GM18517 (cell line): ENCODE results near the gene RNASEL.
"Not testable (repeated sequence)": the region's sequence is repeated elsewhere in the genome, so short reads cannot be mapped to it uniquely, and the experiment has no call there.

Experiments used
- ATAC-seq: cut with Tn5 transposase; IDR thresholded peaks from one replicate; pipeline ENCODE4 v1.9.1; 2021; ENCODE audit warnings: mild to moderate bottlenecking, moderate library complexity; ENCODE audit not compliant: unreplicated experiment

Gene RNASEL

DNA sequence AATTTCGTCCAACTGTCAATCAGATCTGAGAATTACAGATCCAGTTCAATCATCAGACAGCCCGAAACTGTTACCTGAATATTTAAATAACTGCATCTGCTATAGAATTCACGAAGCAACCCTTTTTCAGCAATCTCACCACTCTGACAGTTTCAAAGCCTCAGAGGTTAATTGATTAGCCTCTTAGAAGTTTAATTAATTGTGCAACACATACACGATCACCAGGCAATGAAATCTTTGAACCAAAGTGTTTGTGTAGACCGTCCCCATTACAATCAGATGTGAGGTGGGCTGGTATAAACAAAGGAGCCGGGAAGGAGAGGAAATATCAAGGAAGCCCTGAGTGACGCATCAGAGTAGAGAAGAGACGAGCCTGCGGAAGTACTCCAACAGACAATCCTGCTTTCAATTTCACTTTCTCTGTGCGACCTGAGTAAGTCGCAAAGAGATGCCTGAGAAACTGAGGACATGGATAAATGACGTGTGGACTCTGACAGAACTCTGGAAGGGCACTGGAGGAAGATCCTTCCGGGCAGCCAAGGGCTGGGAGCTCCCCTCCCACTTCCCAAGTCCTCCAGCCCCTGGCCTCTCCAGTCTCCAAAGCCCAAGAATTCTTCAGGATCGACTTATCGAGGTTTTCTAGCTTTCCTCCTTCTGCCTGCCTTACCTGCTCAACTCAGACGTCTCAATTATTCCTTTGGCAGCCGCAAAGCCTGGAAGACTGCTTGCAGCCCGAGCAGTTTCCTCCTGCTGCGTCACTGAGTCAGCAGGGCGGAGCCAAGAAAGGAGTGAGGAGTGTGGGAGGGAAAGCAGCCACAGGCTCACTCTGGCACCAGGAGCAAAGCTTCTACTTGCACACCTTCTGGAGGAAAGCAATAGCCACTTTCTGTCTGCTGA lies at the start of gene RNASEL:
Gene RNASEL, minus strand, starts transcription at position 757 of the 897 bp plus-strand sequence. CDS start 2,450 bp downstream, outside the sequence.
- ATAC-seq: peak; percentile 76

GRCh38 chr1:182637769-182638168 lies 48.7 kb upstream of the RNASEL start:
- no peak for ATAC-seq

GRCh38 chr1:182635871-182636270 lies 46.8 kb upstream of the RNASEL start:
- no peak for ATAC-seq

GRCh38 chr1:182634306-182635072 lies 45.4 kb upstream of the RNASEL start:
- no peak for ATAC-seq

DNA sequence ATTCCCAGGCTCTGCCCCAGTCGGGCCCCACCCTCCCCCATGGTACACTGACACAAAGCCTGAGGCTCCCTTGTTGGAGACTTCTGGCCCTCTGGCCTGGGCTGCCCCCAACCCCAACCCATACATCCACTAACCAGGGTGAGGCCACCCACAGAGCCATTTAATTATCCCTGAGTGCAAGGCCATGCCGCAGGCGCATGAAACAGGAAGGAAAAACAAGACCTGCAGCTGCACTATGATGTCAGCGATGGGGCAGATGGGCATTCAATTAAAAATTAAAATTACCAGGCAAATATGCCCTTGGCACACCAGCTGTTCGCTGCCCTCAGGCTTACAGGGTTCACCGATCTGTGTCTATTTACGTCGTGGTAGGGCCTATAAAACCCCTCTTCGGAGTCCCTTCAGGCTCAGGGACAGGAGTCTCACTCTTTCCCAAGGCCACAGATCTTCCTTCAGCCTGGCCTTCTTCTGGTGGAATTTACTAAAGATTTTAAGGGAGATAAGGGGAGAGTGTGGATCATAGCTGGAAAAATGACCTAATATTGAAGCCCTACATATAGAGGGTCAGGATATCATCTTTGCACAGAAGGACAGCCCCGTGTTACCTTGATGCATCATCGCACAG lies 44.7 kb upstream of the RNASEL start:
- ATAC-seq: no peak

GRCh38 chr1:182633031-182633430 lies 44.0 kb upstream of the RNASEL start:
- ATAC-seq: no peak

GRCh38 chr1:182632441-182632857 lies 43.4 kb upstream of the RNASEL start:
- ATAC-seq: not testable (repeated sequence)

- no peak for ATAC-seq
These were observed 42.9 kb upstream of the RNASEL start for GRCh38 chr1:182631954-182632353.

DNA sequence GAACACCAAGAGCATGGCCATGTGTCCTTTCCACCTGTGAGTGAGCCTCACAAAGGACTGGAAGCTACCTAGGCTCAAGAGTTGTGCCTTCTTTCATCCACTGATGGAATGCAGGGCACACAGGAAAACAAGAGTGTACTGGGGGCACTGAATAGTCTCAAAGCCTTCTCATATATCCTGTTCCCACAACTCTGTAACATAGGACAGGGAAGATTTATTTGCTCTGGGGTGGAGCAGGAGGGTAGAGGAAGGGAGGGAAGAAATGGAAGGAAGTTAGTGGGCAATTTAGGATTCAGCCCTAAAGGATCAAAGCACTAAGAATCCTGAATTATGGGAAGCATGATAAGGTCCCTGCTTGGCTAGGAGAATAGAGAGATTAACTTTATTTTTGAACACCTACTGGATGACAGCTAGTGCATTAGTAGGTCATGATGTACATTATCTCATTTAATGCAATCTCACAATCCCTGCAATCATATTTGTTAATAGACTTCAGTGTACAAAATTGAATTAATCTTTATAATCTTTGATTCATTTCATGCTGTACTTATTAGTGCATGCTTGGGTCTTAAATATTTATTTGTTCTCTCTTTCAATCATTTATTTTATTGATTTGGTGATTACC lies 42.1 kb upstream of the RNASEL start:
- ATAC-seq: no peak

GRCh38 chr1:182630586-182630985 lies 41.5 kb upstream of the RNASEL start:
- no peak for ATAC-seq

DNA sequence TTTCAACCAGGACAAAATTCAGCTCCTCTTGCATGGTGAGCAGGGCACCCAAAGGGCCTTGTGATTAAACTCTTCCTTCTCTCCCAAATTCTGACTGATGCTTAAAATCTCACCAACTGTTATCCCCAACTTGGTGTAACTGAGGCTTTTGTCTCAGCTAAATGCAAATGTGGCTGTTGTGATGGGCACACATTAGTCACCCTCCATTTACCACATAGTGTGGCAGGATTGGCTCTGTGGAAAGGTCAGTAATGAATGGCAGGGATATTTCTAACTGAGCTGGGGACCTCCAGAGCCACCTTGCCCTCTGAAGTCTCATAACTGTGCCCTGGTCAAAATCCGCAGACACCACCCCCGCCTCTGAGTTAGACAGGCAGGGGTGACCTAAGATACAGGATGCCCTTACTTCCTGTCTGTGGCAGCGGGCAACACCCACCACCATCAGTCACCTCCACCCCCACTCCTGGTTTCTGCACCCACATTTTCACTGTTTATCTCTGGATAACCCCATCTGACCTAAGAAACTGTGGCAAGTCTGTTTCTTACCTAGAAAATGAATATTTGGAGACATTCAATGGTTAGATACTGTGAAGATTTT lies 40.5 kb upstream of the RNASEL start:
- ATAC-seq: peak; percentile 68

GRCh38 chr1:182629080-182629479 lies 40.0 kb upstream of the RNASEL start:
- no peak for ATAC-seq

DNA sequence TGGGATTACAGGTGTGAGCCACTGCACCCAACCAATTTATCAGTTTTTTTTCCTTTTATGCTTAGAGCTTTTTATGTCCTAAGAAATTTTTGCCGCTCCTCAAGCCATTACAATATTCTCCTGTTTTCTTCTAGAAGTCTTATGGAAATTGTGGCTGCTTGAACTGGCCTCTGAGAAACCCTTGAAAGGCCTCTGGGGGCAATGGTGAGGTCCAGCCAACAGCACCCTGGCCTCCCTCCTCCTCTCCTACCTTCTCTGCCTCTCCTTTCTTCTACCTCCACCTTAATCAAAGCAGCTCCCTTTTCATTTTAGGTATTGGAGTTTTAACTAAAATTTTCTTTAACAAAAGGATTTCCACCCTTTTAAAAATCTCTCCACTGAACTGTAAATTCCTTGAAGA lies 39.6 kb upstream of the RNASEL start:
- ATAC-seq: no peak

DNA sequence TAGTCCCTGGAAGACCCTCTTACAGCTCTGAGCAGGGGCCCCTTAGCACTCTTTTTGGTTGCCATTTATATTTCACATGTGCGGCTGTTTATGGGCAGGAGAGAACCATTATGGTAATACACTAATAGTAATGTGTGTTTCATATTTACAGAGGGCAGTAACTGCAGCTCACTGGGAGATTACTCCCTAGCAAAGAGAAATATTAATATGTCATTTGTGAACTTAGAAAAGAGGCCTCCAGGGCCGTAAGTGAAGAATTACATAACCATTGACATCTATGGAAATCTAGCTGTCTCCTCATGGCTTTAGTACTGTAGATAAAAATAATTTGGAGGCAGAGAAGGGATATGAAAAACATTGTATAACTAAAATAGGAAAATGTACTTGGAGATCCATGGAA lies 38.6 kb upstream of the RNASEL start:
- ATAC-seq: no peak

DNA sequence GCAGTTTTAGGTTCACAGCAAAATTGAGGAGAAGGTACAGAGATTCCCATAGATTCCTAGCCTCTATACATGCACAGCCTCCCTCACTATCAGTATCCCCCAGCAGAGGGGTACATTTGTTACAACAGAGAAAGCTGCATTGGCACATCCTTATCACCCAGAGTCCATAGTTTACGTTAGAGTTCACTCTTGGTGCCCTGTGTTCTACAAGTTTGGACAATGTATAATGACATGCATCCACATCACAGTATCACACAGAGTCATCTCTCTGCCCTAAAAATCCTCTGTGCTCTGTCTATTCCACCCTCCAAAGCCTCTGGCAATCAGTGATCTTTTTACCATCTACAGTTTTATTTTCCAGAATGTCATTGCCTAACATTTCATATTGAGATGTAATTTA lies 37.5 kb upstream of the RNASEL start:
- ATAC-seq: no peak

- no peak for ATAC-seq
These were observed 36.9 kb upstream of the RNASEL start for GRCh38 chr1:182625719-182626504.

DNA sequence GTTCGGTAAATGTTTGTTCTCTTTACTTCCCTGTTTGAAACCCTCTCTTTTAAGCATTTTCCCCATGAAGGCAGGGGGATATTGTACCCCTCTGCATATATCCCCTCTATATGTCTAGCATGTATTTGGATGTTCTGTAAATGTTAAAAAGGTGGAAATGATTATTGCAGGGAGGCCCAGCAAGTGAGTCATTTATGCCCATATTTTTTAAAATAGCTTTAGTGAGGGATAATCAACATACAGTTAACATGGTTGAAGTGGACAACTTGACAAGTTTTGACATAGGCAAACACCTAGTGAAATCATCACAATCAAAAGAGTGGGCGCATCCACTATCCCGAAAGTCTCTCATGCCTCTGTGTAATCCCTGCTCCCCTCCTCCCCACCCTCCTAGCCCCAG lies 36.0 kb upstream of the RNASEL start:
- ATAC-seq: no peak

GRCh38 chr1:182624577-182624976 lies 35.5 kb upstream of the RNASEL start:
- no peak for ATAC-seq

DNA sequence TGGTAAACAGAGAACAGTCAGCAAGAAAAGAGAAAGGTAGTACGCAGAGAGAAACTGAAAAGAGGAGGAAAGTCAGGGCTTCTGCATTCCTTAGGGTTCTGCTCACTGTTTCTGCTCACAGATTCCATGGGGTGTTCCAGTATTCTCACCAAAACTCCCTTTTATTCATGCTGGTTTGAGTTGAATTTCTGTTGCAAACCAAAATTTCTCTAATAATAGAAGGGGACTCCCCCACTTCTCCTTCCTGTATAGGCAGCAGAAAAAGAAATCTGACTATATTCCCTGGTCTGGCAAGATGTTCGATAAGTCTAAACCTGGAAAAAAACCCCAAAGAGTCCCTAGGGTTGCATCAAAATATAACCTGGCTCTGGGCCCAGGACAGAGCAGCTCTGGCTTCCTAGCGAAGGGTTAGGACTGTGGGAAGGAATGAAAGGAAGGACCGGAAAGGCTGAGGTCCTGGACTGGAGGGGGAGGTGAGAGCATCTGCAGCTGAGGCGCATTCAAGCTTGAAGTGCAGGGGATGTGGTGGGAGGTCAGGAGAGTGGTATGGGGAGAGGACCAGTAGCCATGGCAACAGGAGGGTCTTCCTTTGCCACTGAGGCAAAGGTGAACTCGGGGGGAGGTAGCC lies 34.0 kb upstream of the RNASEL start:
- ATAC-seq: peak; percentile 58
